GM12878 (cell line): ENCODE results near the gene TIMD4. TPM values are rescaled to one million over a fixed set of nuclear protein-coding genes. Genes with fewer than 3 reads are reported as not detected.

Source experiments
- ATAC-seq: fragments of 200-7000 bp; cut with Tn5 transposase; 3 replicates; pipeline ENCODE4 v1.9.1; 2020; ENCODE audit warnings: mild to moderate bottlenecking, moderate library complexity
- BruUV-seq: library from RNA; stranded (reverse); fragments of 400-500 nt; replicated peaks from 2 replicates; lab custom pipeline; 2021; lab: Mats Ljungman, UMichigan
- CTCF ChIA-PET: fragments of 300-600 bp; sonication (Branson Sonifier 250); formaldehyde crosslinking; extraction: SDS; loops from one replicate; lab custom pipeline; 2021; ENCODE audit warnings: inconsistent platforms; lab: Yijun Ruan, JAX
- POLR2A ChIA-PET: fragments of 350-600 bp; formaldehyde crosslinking; extraction: SDS; loops from one replicate; lab custom pipeline; 2021; ENCODE audit warnings: inconsistent platforms; lab: Charles Lee
- RAD21 ChIA-PET: fragments of 300-600 bp; sonication (Branson Sonifier 250); formaldehyde crosslinking; loops from one replicate; lab custom pipeline; 2023; ENCODE audit warnings: antibody characterized with exemption; ENCODE audit not compliant: unreplicated experiment; lab: Charles Lee
- SMC1A ChIA-PET: fragments of 300-600 bp; sonication (Branson Sonifier 250); formaldehyde crosslinking; loops from one replicate; lab custom pipeline; 2023; ENCODE audit not compliant: unreplicated experiment, uncharacterized antibody; lab: Charles Lee
- DNase-seq: peaks from one replicate; pipeline ENCODE4 v3.0.0-alpha.2; 2011; ENCODE audit warnings: low read depth, low spot score
- FAIRE-seq: peaks from 3 replicates; lab custom pipeline; 2011; peaks lifted over from hg19 to GRCh38; lab: Jason Lieb, UNC
- H2AFZ ChIP-seq: 2 replicates; pipeline ENCODE4 v1.6.0; 2011; ENCODE audit warnings: low read depth, low read length, control low read depth; ENCODE audit not compliant: control insufficient read depth
- H3K27ac ChIP-seq: 2 replicates; pipeline ENCODE4 v1.5.1; 2011; ENCODE audit warnings: control low read depth; ENCODE audit not compliant: control insufficient read depth, insufficient read depth
- H3K27me3 ChIP-seq, 2 experiments: replicated peaks in 1 of 2; 2 replicates each; pipeline versions ENCODE4 v1.6.0 to v1.6.1; 2011; ENCODE audit warnings: low read length in 1 of 2; ENCODE audit not compliant: control insufficient read depth in 2 of 2, insufficient read depth in 2 of 2
- H3K36me3 ChIP-seq, 2 experiments: 2 replicates each; pipeline ENCODE4 v1.5.1; 2011; ENCODE audit warnings: low read length in 1 of 2; ENCODE audit not compliant: control insufficient read depth in 2 of 2, insufficient read depth in 2 of 2
- H3K4me1 ChIP-seq: 2 replicates; pipeline ENCODE4 v1.6.1; 2011; ENCODE audit warnings: mild to moderate bottlenecking, low read length, moderate library complexity, mixed read lengths; ENCODE audit not compliant: control insufficient read depth, insufficient read depth
- H3K4me2 ChIP-seq: 2 replicates; pipeline ENCODE4 v1.6.0; 2011; ENCODE audit warnings: control low read depth; ENCODE audit not compliant: control insufficient read depth, insufficient read depth
- H3K4me3 ChIP-seq: fragments of 200-600 bp; sonication (generic); 2 replicates; pipeline ENCODE4 v1.5.1; 2016
- H3K79me2 ChIP-seq: 2 replicates; pipeline ENCODE4 v1.6.0; 2011; ENCODE audit warnings: low read length; ENCODE audit not compliant: control insufficient read depth, insufficient read depth
- H3K9ac ChIP-seq: 2 replicates; pipeline ENCODE4 v1.8.0; 2011; ENCODE audit warnings: low read length, control low read depth, mixed read lengths; ENCODE audit not compliant: control insufficient read depth, insufficient read depth
- H3K9me3 ChIP-seq: replicated peaks from 3 replicates; pipeline ENCODE4 v1.5.1; 2011; ENCODE audit warnings: mild to moderate bottlenecking, low read length; ENCODE audit not compliant: control insufficient read depth, insufficient read depth
- H4K20me1 ChIP-seq: 2 replicates; pipeline ENCODE4 v1.6.0; 2011; ENCODE audit not compliant: control insufficient read depth, insufficient read depth
- CBFB ChIP-seq: IDR thresholded peaks from 2 replicates; pipeline ENCODE4 v1.6.1; 2016; ENCODE audit warnings: antibody characterized with exemption, low read depth
- CBX3 ChIP-seq: fragments of 200-600 bp; sonication (generic); IDR thresholded peaks from 2 replicates; pipeline ENCODE4 v1.6.1; 2016; ENCODE audit warnings: low read depth, borderline replicate concordance
- EP300 ChIP-seq, 2 experiments: fragments of 150-350 bp in 1 of 2; IDR thresholded peaks; 2 replicates each; pipeline ENCODE4 v1.6.1; 2011 to 2012; ENCODE audit warnings: low read depth in 2 of 2, low read length in 2 of 2, borderline replicate concordance in 1 of 2, improper control_type of control experiment in 1 of 2, inconsistent platforms in 1 of 2; ENCODE audit not compliant: control insufficient read depth in 1 of 2
- GABPA ChIP-seq: IDR thresholded peaks from 2 replicates; pipeline ENCODE4 v1.6.1; 2014; ENCODE audit warnings: antibody characterized with exemption, low read depth, mild to moderate bottlenecking, inconsistent platforms
- KAT2A ChIP-seq: conservative IDR thresholded peaks from 2 replicates; pipeline ENCODE4 v1.6.1; 2011; ENCODE audit warnings: low read depth, low read length; ENCODE audit not compliant: control insufficient read depth
- MEF2A ChIP-seq: IDR thresholded peaks from 2 replicates; pipeline ENCODE4 v1.6.1; 2011; ENCODE audit warnings: low read depth, mild to moderate bottlenecking, low read length, moderate library complexity; ENCODE audit not compliant: insufficient read depth
- RAD51 ChIP-seq: fragments of 450-650 bp; IDR thresholded peaks from 2 replicates; pipeline ENCODE4 v1.6.1; 2016; ENCODE audit warnings: moderate library complexity, mild to moderate bottlenecking, inconsistent platforms
- RUNX3 ChIP-seq: IDR thresholded peaks from 2 replicates; pipeline ENCODE4 v1.6.1; 2012; ENCODE audit warnings: low read length, inconsistent platforms
- TBL1XR1 ChIP-seq: IDR thresholded peaks from 2 replicates; pipeline ENCODE4 v1.6.1; 2012; ENCODE audit warnings: low read depth, low read length, improper control_type of control experiment
- USF1 ChIP-seq: IDR thresholded peaks from 2 replicates; pipeline ENCODE4 v1.6.1; 2011; ENCODE audit warnings: borderline replicate concordance, low read depth, mild to moderate bottlenecking, moderate library complexity, mixed read lengths, low read length; ENCODE audit not compliant: insufficient read depth; ENCODE audit errors: extremely low read length
- YBX1 ChIP-seq: fragments of 450-650 bp; IDR thresholded peaks from 2 replicates; pipeline ENCODE4 v1.6.1; 2016; ENCODE audit warnings: antibody characterized with exemption
- ZBTB33 ChIP-seq: fragments of 450-650 bp; IDR thresholded peaks from 2 replicates; pipeline ENCODE4 v1.6.1; 2017; ENCODE audit warnings: mild to moderate bottlenecking
- WGBS: methylation state at CpG from one replicate; pipeline ENCODE4 v1.1.6; 2016; ENCODE audit warnings: low lambda C conversion rate; ENCODE audit not compliant: insufficient replicate concordance, insufficient coverage; ENCODE audit errors: missing lambda C conversion rate; 5-methylcytosine and 5-hydroxymethylcytosine counted together
- in situ Hi-C: fragments of 300-500 bp; cut with MboI; formaldehyde crosslinking; loops from 9 replicates; pipeline ENCODE4 v1.14.3; 2018; ENCODE audit warnings: mixed read lengths
- intact Hi-C: fragments of 100-400 bp; cut with micrococcal nuclease; formaldehyde crosslinking; loops from one replicate; pipeline ENCODE4 v1.14.2; 2022; ENCODE audit not compliant: unreplicated experiment
- polyA plus RNA-seq, 11 experiments: library from polyadenylated mRNA; depleted of rRNA in 4 of 11; unstranded in 6 of 11; stranded (reverse) in 5 of 11; fragments of >200 nt; fragmentation: Nextera tagmentation in 4 of 11; fragmentation: Illumina TruSeq in 1 of 11; extraction: Ambion mirVana in 4 of 11; extraction: Trizol in 1 of 11; gene quantifications; 1 replicate in 1 of 11; 2 replicates in 10 of 11; pipeline versions ENCODE4 v1.2.1 to v1.2.3, GENCODE V29; 2011 to 2016; ENCODE audit warnings: inconsistent platforms in 2 of 11, missing spikeins in 2 of 11, low read depth in 1 of 11
- total RNA-seq, 4 experiments: library from RNA; depleted of rRNA in 3 of 4; stranded (reverse); fragments of >200 nt in 3 of 4; fragmentation: Illumina TruSeq in 1 of 4; extraction: Trizol in 1 of 4; gene quantifications; 2 replicates each; pipeline versions ENCODE4 v1.2.1 to v1.2.3, GENCODE V29; 2013 to 2021
- TF ChIP-seq, protein P1 (sequence below), 3 experiments: IDR thresholded peaks in 2 of 3; conservative IDR thresholded peaks in 1 of 3; 2 replicates each; pipeline ENCODE4 v1.5.1; 2011; ENCODE audit warnings: low read depth in 3 of 3, low read length in 3 of 3, mild to moderate bottlenecking in 3 of 3, control low read depth in 2 of 3, moderate library complexity in 2 of 3, inconsistent platforms in 1 of 3, mixed read lengths in 1 of 3; ENCODE audit not compliant: control insufficient read depth in 2 of 3, insufficient read depth in 1 of 3; ENCODE audit errors: extremely low read depth in 1 of 3

TIMD4 gene
- total and polyA plus RNA-seq, 10 of the 15 experiments (the other 5 are each of a cell fraction or from before 2014, with no cell fraction given), result 1.3 to 15.4 (median 5.3) TPM

DNA sequence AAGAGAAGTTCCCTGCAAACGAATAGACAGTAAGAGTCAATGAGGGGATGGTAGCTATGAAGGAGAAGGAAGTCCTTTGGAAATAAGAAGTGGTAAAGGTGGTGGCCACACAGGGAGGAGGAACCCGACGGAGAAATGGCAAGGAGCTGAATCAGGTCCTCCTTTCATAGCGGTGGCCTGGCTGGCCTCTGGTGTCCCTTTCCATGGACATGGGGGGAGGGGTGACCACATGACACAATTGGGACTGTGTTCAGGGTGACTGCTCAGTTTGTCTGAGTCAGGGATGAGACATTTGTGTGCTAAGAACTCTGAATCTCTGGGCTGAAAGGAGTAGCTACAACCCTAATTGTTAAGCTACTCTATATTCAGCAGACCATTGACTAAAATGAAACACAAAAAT lies 28.7 kb upstream of the TIMD4 start (continued):
- TF ChIP-seq GABPA (no peak), CBFB (no peak), RUNX3 (no peak)
- TF ChIP-seq, protein P1, sequence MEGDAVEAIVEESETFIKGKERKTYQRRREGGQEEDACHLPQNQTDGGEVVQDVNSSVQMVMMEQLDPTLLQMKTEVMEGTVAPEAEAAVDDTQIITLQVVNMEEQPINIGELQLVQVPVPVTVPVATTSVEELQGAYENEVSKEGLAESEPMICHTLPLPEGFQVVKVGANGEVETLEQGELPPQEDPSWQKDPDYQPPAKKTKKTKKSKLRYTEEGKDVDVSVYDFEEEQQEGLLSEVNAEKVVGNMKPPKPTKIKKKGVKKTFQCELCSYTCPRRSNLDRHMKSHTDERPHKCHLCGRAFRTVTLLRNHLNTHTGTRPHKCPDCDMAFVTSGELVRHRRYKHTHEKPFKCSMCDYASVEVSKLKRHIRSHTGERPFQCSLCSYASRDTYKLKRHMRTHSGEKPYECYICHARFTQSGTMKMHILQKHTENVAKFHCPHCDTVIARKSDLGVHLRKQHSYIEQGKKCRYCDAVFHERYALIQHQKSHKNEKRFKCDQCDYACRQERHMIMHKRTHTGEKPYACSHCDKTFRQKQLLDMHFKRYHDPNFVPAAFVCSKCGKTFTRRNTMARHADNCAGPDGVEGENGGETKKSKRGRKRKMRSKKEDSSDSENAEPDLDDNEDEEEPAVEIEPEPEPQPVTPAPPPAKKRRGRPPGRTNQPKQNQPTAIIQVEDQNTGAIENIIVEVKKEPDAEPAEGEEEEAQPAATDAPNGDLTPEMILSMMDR (IDR thresholded peaks at IDR 0.05 in 2 of 3, conservative IDR thresholded peaks at IDR 0.05 in 1 of 3; ENCODE audit: control insufficient read depth in 2 of 3, extremely low read depth in 1 of 3, insufficient read depth in 1 of 3, low read depth in 3 of 3, low read length in 3 of 3), result no peak

DNA sequence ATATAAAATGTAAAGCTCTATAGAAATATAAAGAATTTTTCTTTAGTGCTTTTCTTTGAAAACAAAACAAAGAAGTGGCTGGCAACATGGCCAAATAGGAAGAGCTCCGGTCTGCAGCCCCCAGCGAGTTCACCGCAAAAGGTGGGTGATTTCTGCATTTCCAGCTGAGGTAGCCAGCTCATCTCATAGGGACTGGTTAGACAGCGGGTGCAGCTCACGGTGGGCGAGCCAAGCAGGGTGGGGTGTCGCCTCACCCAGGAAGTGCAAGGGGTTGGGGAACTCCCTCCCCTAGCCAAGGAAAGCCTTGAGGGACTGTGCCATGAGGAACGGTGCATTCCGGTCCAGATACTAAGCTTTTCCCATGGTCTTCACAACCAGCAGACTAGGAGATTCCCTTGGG lies 21.0 kb upstream of the TIMD4 start:
- BruUV-seq, result no TSS peak
- Histone ChIP-seq H3K9me3 (no peaks in the 10 kb centered on the region), H3K4me2 (no peak overlapping the region), H3K27me3 (no peaks in the 10 kb centered on the region), H2AFZ (no peak overlapping the region), H3K4me1 (peaks cover 5% of the 10 kb centered on the region; the same call in 1 of the 2 replicates), H3K9ac (no peak overlapping the region), H4K20me1 (no peaks in the 10 kb centered on the region), H3K27ac (no peak overlapping the region), H3K36me3 (no peaks in the 10 kb centered on the region), H3K4me3 (no peak overlapping the region), H3K79me2 (no peaks in the 10 kb centered on the region)
- ATAC-seq (no peak), DNase-seq (no peak), FAIRE-seq (no peak)
- intact Hi-C loops, result no loop called here
- ChIA-PET POLR2A (no interaction called here), CTCF (interaction anchor here (0.6 kb wide), 1 partner anchor 220 kb away, joined by 3 read pairs; no protein-coding TSS in a partner anchor), RAD21 (no interaction called here), SMC1A (interaction anchor here (0.6 kb wide), 1 partner anchor 132 kb away, joined by 3 read pairs; no protein-coding TSS in a partner anchor)
- in situ Hi-C loops, result no loop called here
- 41% methylated on average over 9 of the region's 9 CpGs for WGBS
- TF ChIP-seq MEF2A (no peak), RAD51 (no peak), TBL1XR1 (no peak), ZBTB33 (no peak), USF1 (no peak), YBX1 (no peak), CBX3 (no peak), EP300 (IDR thresholded peaks at IDR 0.05; ENCODE audit: borderline replicate concordance in 1 of 2, control insufficient read depth in 1 of 2, low read depth in 2 of 2, low read length in 2 of 2) (no peak), KAT2A (no peak)
